CD8-positive, alpha-beta memory T cell (primary cell): Measurements from ENCODE around the gene CRYBG3. TPM values are rescaled to one million over a fixed set of nuclear protein-coding genes. Genes with fewer than 3 reads are reported as not detected.

Experiments used
- CTCF ChIA-PET: fragments of 350-600 bp; sonication (Branson Sonifier 250); formaldehyde crosslinking; loops from one replicate; lab custom pipeline; 2021; ENCODE audit warnings: antibody characterized with exemption; lab: Charles Lee
- POLR2A ChIA-PET: fragments of 350-600 bp; sonication (Branson Sonifier 250); formaldehyde crosslinking; loops from one replicate; lab custom pipeline; 2021; ENCODE audit warnings: antibody characterized with exemption; lab: Charles Lee
- DNase-seq, 5 donors: peaks; one replicate each; pipeline versions ENCODE4 v3.0.0 to v3.0.0-alpha.2; 2020 to 2022; ENCODE audit warnings: mixed read lengths in 1 of 5
- H3K27ac ChIP-seq: one replicate; pipeline ENCODE4 v1.7.0; 2013; ENCODE audit warnings: low read depth, mild to moderate bottlenecking, low read length, moderate library complexity
- H3K27me3 ChIP-seq: 2 replicates; pipeline ENCODE4 v1.7.0; 2013; ENCODE audit warnings: low read length, mild to moderate bottlenecking; ENCODE audit not compliant: insufficient read depth, poor library complexity, severe bottlenecking
- H3K36me3 ChIP-seq: 2 replicates; pipeline ENCODE4 v1.7.0; 2013; ENCODE audit warnings: mild to moderate bottlenecking, low read length, moderate library complexity; ENCODE audit not compliant: insufficient read depth
- H3K4me1 ChIP-seq: 2 replicates; pipeline ENCODE4 v1.7.0; 2013; ENCODE audit warnings: mild to moderate bottlenecking, low read length, moderate library complexity; ENCODE audit not compliant: insufficient read depth
- H3K4me3 ChIP-seq: 2 replicates; pipeline ENCODE4 v1.7.0; 2013; ENCODE audit warnings: mild to moderate bottlenecking, low read length
- H3K9me3 ChIP-seq: 2 replicates; pipeline ENCODE4 v1.7.0; 2013; ENCODE audit warnings: mild to moderate bottlenecking, low read length
- H3K27ac Mint-ChIP-seq, 8 donors: one replicate each; pipeline ENCODE4 v1.8.0; 2020 to 2021; ENCODE audit warnings: mixed read lengths in 8 of 8, mild to moderate bottlenecking in 6 of 8, inconsistent platforms in 3 of 8, moderate library complexity in 3 of 8
- H3K27me3 Mint-ChIP-seq, 2 donors: one replicate each; pipeline ENCODE4 v1.8.0; 2020 to 2021; ENCODE audit warnings: mixed read lengths in 2 of 2, mild to moderate bottlenecking in 1 of 2, moderate library complexity in 1 of 2
- H3K36me3 Mint-ChIP-seq, 3 donors: one replicate each; pipeline ENCODE4 v1.8.0; 2020 to 2021; ENCODE audit warnings: mixed read lengths in 3 of 3, inconsistent platforms in 1 of 3, mild to moderate bottlenecking in 1 of 3
- H3K4me1 Mint-ChIP-seq, 3 donors: one replicate each; pipeline ENCODE4 v1.8.0; 2020 to 2021; ENCODE audit warnings: mixed read lengths in 3 of 3, inconsistent platforms in 1 of 3, mild to moderate bottlenecking in 1 of 3
- H3K4me3 Mint-ChIP-seq, 7 donors: one replicate each; pipeline ENCODE4 v1.8.0; 2020 to 2021; ENCODE audit warnings: mixed read lengths in 7 of 7, mild to moderate bottlenecking in 6 of 7, moderate library complexity in 4 of 7, inconsistent platforms in 2 of 7
- H3K9me3 Mint-ChIP-seq, 5 donors: one replicate each; pipeline ENCODE4 v1.8.0; 2020 to 2022; ENCODE audit warnings: mixed read lengths in 5 of 5, mild to moderate bottlenecking in 3 of 5, moderate library complexity in 2 of 5, inconsistent platforms in 1 of 5
- polyA plus RNA-seq: library from polyadenylated mRNA; unstranded; fragments of 300-500 nt; fragmentation: Illumina TruSeq; gene quantifications from one replicate; pipeline ENCODE4 v1.2.3, GENCODE V29; 2021
- total RNA-seq, 2 experiments: library from RNA; stranded (reverse); gene quantifications; one replicate each; pipeline ENCODE4 v1.2.3, GENCODE V29; 2021

The CRYBG3 gene
- total and polyA plus RNA-seq, 3 experiments from 2014 or later, result 1.5 to 5.5 (median 4.5) TPM

GRCh38 chr3:97917813-97918536 lies 96.2 kb downstream of the CRYBG3 start:
- Mint-ChIP-seq H3K9me3 (no peaks in the 10 kb centered on the region), H3K36me3 (peaks cover 24 to 38% (median 29%) of the 10 kb centered on the region in 3 donors), H3K4me1 (peaks cover 13 to 19% (median 18%) of the 10 kb centered on the region in 3 donors), H3K4me3 (no peak overlapping the region), H3K27ac (no peak overlapping the region), H3K27me3 (peaks cover 0 to 3% of the 10 kb centered on the region in 2 donors)
- POLR2A ChIA-PET, result no interaction called here
- Histone ChIP-seq H3K9me3 (no peaks in the 10 kb centered on the region), H3K4me3 (no peak overlapping the region), H3K36me3 (no peaks in the 10 kb centered on the region), H3K4me1 (no peaks in the 10 kb centered on the region), H3K27me3 (no peaks in the 10 kb centered on the region), H3K27ac (no peak overlapping the region)
- DNase-seq, result no peak
- CTCF ChIA-PET, result no interaction called here

GRCh38 chr3:97927704-97928103 lies 105.9 kb downstream of the CRYBG3 start:
- H3K36me3 Mint-ChIP-seq, result peaks cover 13 to 43% (median 17%) of the 10 kb centered on the region in 3 donors
- Histone ChIP-seq H3K36me3 (no peaks in the 10 kb centered on the region), H3K27ac (no peak overlapping the region), H3K4me3 (no peak overlapping the region), H3K4me1 (no peaks in the 10 kb centered on the region), H3K27me3 (no peaks in the 10 kb centered on the region), H3K9me3 (no peaks in the 10 kb centered on the region)
- H3K4me3 Mint-ChIP-seq, result no peak overlapping the region
- no peak overlapping the region for H3K27ac Mint-ChIP-seq
- no peaks in the 10 kb centered on the region for H3K4me1 Mint-ChIP-seq
- ChIA-PET CTCF (no interaction called here), POLR2A (no interaction called here)
- DNase-seq, result no peak
- H3K27me3 Mint-ChIP-seq, result peaks cover 0 to 2% of the 10 kb centered on the region in 2 donors
- H3K9me3 Mint-ChIP-seq, result peaks cover 0 to 6% (median 2%) of the 10 kb centered on the region in 5 donors

GRCh38 chr3:97928986-97929385 lies 107.2 kb downstream of the CRYBG3 start:
- Mint-ChIP-seq H3K9me3 (peaks cover 0 to 6% (median 2%) of the 10 kb centered on the region in 5 donors), H3K36me3 (peaks cover 12 to 37% (median 14%) of the 10 kb centered on the region in 3 donors), H3K27ac (no peak overlapping the region), H3K4me1 (no peaks in the 10 kb centered on the region), H3K27me3 (peaks cover 0 to 2% of the 10 kb centered on the region in 2 donors), H3K4me3 (no peak overlapping the region)
- H3K4me1 ChIP-seq, result no peaks in the 10 kb centered on the region
- H3K9me3 ChIP-seq, result no peaks in the 10 kb centered on the region
- no peak overlapping the region for H3K4me3 ChIP-seq
- H3K27me3 ChIP-seq, result no peaks in the 10 kb centered on the region
- POLR2A ChIA-PET, result no interaction called here
- no peak overlapping the region for H3K27ac ChIP-seq
- no peak for DNase-seq
- CTCF ChIA-PET, result interaction anchor here (0.6 to 0.9 kb wide), 2 partner anchors 11 to 113 kb away, joined by 3 read pairs; no protein-coding TSS in a partner anchor
- no peaks in the 10 kb centered on the region for H3K36me3 ChIP-seq

- CTCF ChIA-PET, result interaction anchor here (0.9 kb wide), 1 partner anchor 10 kb away, joined by 3 read pairs; no protein-coding TSS in a partner anchor
Observed at GRCh38 chr3:97930018-97930417, 108.2 kb downstream of the CRYBG3 start.

GRCh38 chr3:97931218-97931617 lies 109.4 kb downstream of the CRYBG3 start:
- no peaks in the 10 kb centered on the region for H3K36me3 ChIP-seq
- H3K4me3 ChIP-seq, result no peak overlapping the region
- DNase-seq, result no peak
- ChIA-PET POLR2A (no interaction called here), CTCF (no interaction called here)
- H3K27ac Mint-ChIP-seq, result no peak overlapping the region
- peaks cover 0 to 6% (median 0%) of the 10 kb centered on the region in 5 donors for H3K9me3 Mint-ChIP-seq
- H3K4me3 Mint-ChIP-seq, result no peak overlapping the region
- peaks cover 0 to 2% of the 10 kb centered on the region in 2 donors for H3K27me3 Mint-ChIP-seq
- no peaks in the 10 kb centered on the region for H3K4me1 ChIP-seq
- H3K27ac ChIP-seq, result no peak overlapping the region
- H3K27me3 ChIP-seq, result no peaks in the 10 kb centered on the region
- H3K9me3 ChIP-seq, result no peaks in the 10 kb centered on the region
- H3K4me1 Mint-ChIP-seq, result no peaks in the 10 kb centered on the region
- H3K36me3 Mint-ChIP-seq, result peaks cover 7 to 25% (median 10%) of the 10 kb centered on the region in 3 donors

More at GRCh38 chr3:97930018-97930417, 108.2 kb downstream of the CRYBG3 start:
- no peaks in the 10 kb centered on the region for H3K36me3 ChIP-seq
- H3K9me3 ChIP-seq, result no peaks in the 10 kb centered on the region
- Mint-ChIP-seq H3K27ac (no peak overlapping the region), H3K9me3 (peaks cover 0 to 6% (median 0%) of the 10 kb centered on the region in 5 donors), H3K4me1 (no peaks in the 10 kb centered on the region), H3K36me3 (peaks cover 9 to 30% (median 10%) of the 10 kb centered on the region in 3 donors), H3K4me3 (no peak overlapping the region), H3K27me3 (peaks cover 0 to 2% of the 10 kb centered on the region in 2 donors)
- no peak for DNase-seq
- no peak overlapping the region for H3K27ac ChIP-seq
- POLR2A ChIA-PET, result no interaction called here
- H3K4me3 ChIP-seq, result no peak overlapping the region
- no peaks in the 10 kb centered on the region for H3K4me1 ChIP-seq
- no peaks in the 10 kb centered on the region for H3K27me3 ChIP-seq

- H3K9me3 Mint-ChIP-seq, result peaks cover 0 to 6% (median 0%) of the 10 kb centered on the region in 5 donors
- no peak overlapping the region for H3K27ac Mint-ChIP-seq
- DNase-seq, result no peak
- CTCF ChIA-PET, result interaction anchor here (0.9 kb wide), 1 partner anchor 111 kb away, joined by 3 read pairs; no protein-coding TSS in a partner anchor
- H3K27me3 Mint-ChIP-seq, result peaks cover 0 to 2% of the 10 kb centered on the region in 2 donors
- Histone ChIP-seq H3K4me3 (no peak overlapping the region), H3K36me3 (no peaks in the 10 kb centered on the region), H3K9me3 (no peaks in the 10 kb centered on the region), H3K27me3 (no peaks in the 10 kb centered on the region), H3K4me1 (no peaks in the 10 kb centered on the region), H3K27ac (no peak overlapping the region)
- H3K36me3 Mint-ChIP-seq, result peaks cover 9 to 18% (median 14%) of the 10 kb centered on the region in 3 donors
- no peak overlapping the region for H3K4me3 Mint-ChIP-seq
- H3K4me1 Mint-ChIP-seq, result no peaks in the 10 kb centered on the region
- POLR2A ChIA-PET, result interaction anchor here (0.8 kb wide), 1 partner anchor 12 kb away, joined by 3 read pairs; no protein-coding TSS in a partner anchor
Observed at GRCh38 chr3:97932387-97932801, 110.6 kb downstream of the CRYBG3 start.

GRCh38 chr3:97934980-97935695 lies 113.3 kb downstream of the CRYBG3 start:
- no peak overlapping the region for H3K27ac Mint-ChIP-seq
- H3K27me3 Mint-ChIP-seq, result peaks cover 0 to 2% of the 10 kb centered on the region in 2 donors
- Histone ChIP-seq H3K27ac (no peak overlapping the region), H3K4me3 (no peak overlapping the region), H3K9me3 (no peaks in the 10 kb centered on the region), H3K27me3 (no peaks in the 10 kb centered on the region), H3K36me3 (no peaks in the 10 kb centered on the region), H3K4me1 (no peaks in the 10 kb centered on the region)
- ChIA-PET POLR2A (no interaction called here), CTCF (interaction anchor here (1.0 kb wide), 1 partner anchor 20 kb away, joined by 3 read pairs; no protein-coding TSS in a partner anchor)
- H3K4me3 Mint-ChIP-seq, result no peak overlapping the region
- no peak for DNase-seq
- peaks cover 8 to 19% (median 13%) of the 10 kb centered on the region in 3 donors for H3K36me3 Mint-ChIP-seq
- peaks cover 0 to 4% (median 2%) of the 10 kb centered on the region in 3 donors for H3K4me1 Mint-ChIP-seq
- H3K9me3 Mint-ChIP-seq, result peaks cover 0 to 5% (median 0%) of the 10 kb centered on the region in 5 donors
